ENCODE results near the gene MLLT10. TPM values are rescaled to one million over a fixed set of nuclear protein-coding genes. Genes with fewer than 3 reads are reported as not detected.

Gene MLLT10
- total and polyA plus RNA-seq, 10 of the 15 experiments (the other 5 are each of a cell fraction or from before 2014, with no cell fraction given): 8.7 to 61.1 (median 28.5) TPM

- POLR2A ChIA-PET: no interaction called here
- Histone ChIP-seq H3K27ac (ENCODE audit: control insufficient read depth, insufficient read depth) (no peak overlapping the region), H3K4me1 (ENCODE audit: control insufficient read depth, insufficient read depth, low read length) (no peaks in the 10 kb centered on the region), H3K79me2 (ENCODE audit: control insufficient read depth, insufficient read depth, low read length) (no peaks in the 10 kb centered on the region), H3K4me2 (ENCODE audit: control insufficient read depth, insufficient read depth) (no peak overlapping the region), H3K36me3 (ENCODE audit: control insufficient read depth in 2 of 2, insufficient read depth in 2 of 2, low read length in 1 of 2) (no peaks in the 10 kb centered on the region), H3K9me3 (replicated peaks; ENCODE audit: control insufficient read depth, insufficient read depth, low read length) (no peaks in the 10 kb centered on the region), H3K4me3 (no peak overlapping the region), H3K27me3 (replicated peaks in 1 of 2; ENCODE audit: control insufficient read depth in 2 of 2, insufficient read depth in 2 of 2, low read length in 1 of 2) (peaks cover 0 to 18% of the 10 kb centered on the region in 2 experiments), H2AFZ (ENCODE audit: control insufficient read depth, low read depth, low read length) (no peak overlapping the region), H3K9ac (ENCODE audit: control insufficient read depth, insufficient read depth, low read length) (no peak overlapping the region), H4K20me1 (ENCODE audit: control insufficient read depth, insufficient read depth) (no peaks in the 10 kb centered on the region)
- SMC1A ChIA-PET (ENCODE audit: uncharacterized antibody, unreplicated experiment): no interaction called here
- RAD21 ChIA-PET (ENCODE audit: unreplicated experiment): no interaction called here
- CTCF ChIA-PET: no interaction called here
- in situ Hi-C loops (cut with MboI) (no loop called here), intact Hi-C loops (cut with micrococcal nuclease; ENCODE audit: unreplicated experiment) (no loop called here)
- FAIRE-seq: no peak
- ATAC-seq: no peak
- TF ChIP-seq SP1 (IDR thresholded peaks at IDR 0.05; ENCODE audit: low read depth, low read length) (no peak), BCL11A (IDR thresholded peaks at IDR 0.05; ENCODE audit: low read depth, low read length) (no peak), YY1 (IDR thresholded peaks at IDR 0.05; ENCODE audit: low read depth, low read length) (no peak), POLR2A (IDR thresholded peaks at IDR 0.05; ENCODE audit: low read depth, low read length) (no peak), EGR1 (IDR thresholded peaks at IDR 0.05; ENCODE audit: borderline replicate concordance in 1 of 2, low read depth in 2 of 2, low read length in 2 of 2) (no peak), SUPT20H (IDR thresholded peaks at IDR 0.05; ENCODE audit: borderline replicate concordance, control insufficient read depth, low read depth, low read length) (no peak), GABPA (IDR thresholded peaks at IDR 0.05; ENCODE audit: low read depth) (no peak)
- no TSS peak for BruUV-seq (replicated peaks)
- 40% methylated on average over 27 of the region's 39 CpGs for WGBS (ENCODE audit: insufficient coverage, insufficient replicate concordance, low lambda C conversion rate, missing lambda C conversion rate)
- DNase-seq (ENCODE audit: low read depth, low spot score): no peak
These were observed 23.6 kb upstream of the MLLT10 start for GRCh38 chr10:21510241-21511094.

- WGBS (ENCODE audit: insufficient coverage, insufficient replicate concordance, low lambda C conversion rate, missing lambda C conversion rate): 41% methylated on average over 2 of the region's 2 CpGs
These were observed 22.9 kb upstream of the MLLT10 start for GRCh38 chr10:21511095-21511570.

More at GRCh38 chr10:21511095-21511570, 22.9 kb upstream of the MLLT10 start:
- in situ Hi-C loops (cut with MboI): no loop called here
- ATAC-seq (no peak), FAIRE-seq (no peak), DNase-seq (ENCODE audit: low read depth, low spot score) (no peak)
- no TSS peak for BruUV-seq (replicated peaks)
- no peak overlapping the region for H3K4me3 ChIP-seq
- H3K4me2 ChIP-seq (ENCODE audit: control insufficient read depth, insufficient read depth): no peak overlapping the region
- H3K79me2 ChIP-seq (ENCODE audit: control insufficient read depth, insufficient read depth, low read length): no peaks in the 10 kb centered on the region
- ChIA-PET CTCF (no interaction called here), SMC1A (ENCODE audit: uncharacterized antibody, unreplicated experiment) (no interaction called here), POLR2A (no interaction called here), RAD21 (ENCODE audit: unreplicated experiment) (no interaction called here)
- intact Hi-C loops (cut with micrococcal nuclease; ENCODE audit: unreplicated experiment): no loop called here
- peaks cover 3 to 21% of the 10 kb centered on the region in 2 experiments for H3K27me3 ChIP-seq (replicated peaks in 1 of 2; ENCODE audit: control insufficient read depth in 2 of 2, insufficient read depth in 2 of 2, low read length in 1 of 2)
- no peaks in the 10 kb centered on the region for H3K9me3 ChIP-seq (replicated peaks; ENCODE audit: control insufficient read depth, insufficient read depth, low read length)
- no peak overlapping the region for H2AFZ ChIP-seq (ENCODE audit: control insufficient read depth, low read depth, low read length)
- no peak overlapping the region for H3K27ac ChIP-seq (ENCODE audit: control insufficient read depth, insufficient read depth)
- no peaks in the 10 kb centered on the region for H3K36me3 ChIP-seq (ENCODE audit: control insufficient read depth in 2 of 2, insufficient read depth in 2 of 2, low read length in 1 of 2)
- no peak overlapping the region for H3K9ac ChIP-seq (ENCODE audit: control insufficient read depth, insufficient read depth, low read length)
- peaks cover 1% of the 10 kb centered on the region for H3K4me1 ChIP-seq (ENCODE audit: control insufficient read depth, insufficient read depth, low read length)
- TF ChIP-seq CBX5 (IDR thresholded peaks at IDR 0.05; ENCODE audit: low read depth): no peak
- no peak for TF ChIP-seq PML (IDR thresholded peaks at IDR 0.05; ENCODE audit: low read length)
- TF ChIP-seq ASH2L (IDR thresholded peaks at IDR 0.05; ENCODE audit: borderline replicate concordance, low read depth): no peak
- TF ChIP-seq NFIC (IDR thresholded peaks at IDR 0.05; ENCODE audit: low read depth, low read length): no peak
- TF ChIP-seq ATF7 (IDR thresholded peaks at IDR 0.05; ENCODE audit: low read depth): no peak
- no peak for TF ChIP-seq KLF5 (IDR thresholded peaks at IDR 0.05; ENCODE audit: partially characterized antibody)
- no peak for TF ChIP-seq STAT1 (conservative IDR thresholded peaks at IDR 0.05)
- TF ChIP-seq POU2F2 (IDR thresholded peaks at IDR 0.05; ENCODE audit: borderline replicate concordance, low read depth, low read length): no peak
- TF ChIP-seq SIN3A (IDR thresholded peaks at IDR 0.05; ENCODE audit: low read depth, low read length): no peak
- no peak for TF ChIP-seq FOXM1 (IDR thresholded peaks at IDR 0.05; ENCODE audit: low read depth, low read length)
- no peak for TF ChIP-seq IKZF1 (conservative IDR thresholded peaks at IDR 0.05)
- no peak for TF ChIP-seq RBBP5 (conservative IDR thresholded peaks at IDR 0.05)
- TF ChIP-seq TCF12 (IDR thresholded peaks at IDR 0.05; ENCODE audit: low read depth, low read length): no peak
- no peak for TF ChIP-seq HCFC1 (IDR thresholded peaks at IDR 0.05; ENCODE audit: low read length)
- no peak for TF ChIP-seq NFXL1 (IDR thresholded peaks at IDR 0.05; ENCODE audit: borderline replicate concordance)
- no peaks in the 10 kb centered on the region for H4K20me1 ChIP-seq (ENCODE audit: control insufficient read depth, insufficient read depth)

Data from GM12878 (cell line).